ENCODE measurements around the gene SLC7A6.

SLC7A6 gene

GRCh38 chr16:68264128-68265077 is at the start of gene SLC7A6:
Gene SLC7A6, plus strand, starts transcription at chr16:68264526. Its CDS starts 10,201 bp downstream, at chr16:68274727.
- peak; percentile 77 to 80 for DNase-seq (ENCODE audit: extremely low read depth in 1 of 2, low read depth in 1 of 2)

- no peak for DNase-seq (ENCODE audit: extremely low read depth in 1 of 2, low read depth in 1 of 2)
Observed at GRCh38 chr16:68214726-68215125, 49.6 kb upstream of the SLC7A6 start.

- DNase-seq (ENCODE audit: extremely low read depth in 1 of 2, low read depth in 1 of 2), result no peak
Observed at GRCh38 chr16:68215302-68215701, 49.0 kb upstream of the SLC7A6 start.

- DNase-seq (ENCODE audit: extremely low read depth in 1 of 2, low read depth in 1 of 2), result no peak
Observed at GRCh38 chr16:68216240-68216639, 48.1 kb upstream of the SLC7A6 start.

GRCh38 chr16:68217506-68217905 is 46.8 kb upstream of the SLC7A6 start:
- no peak for DNase-seq (ENCODE audit: extremely low read depth in 1 of 2, low read depth in 1 of 2)

GRCh38 chr16:68219725-68220351 is 44.5 kb upstream of the SLC7A6 start:
- no peak for DNase-seq (ENCODE audit: extremely low read depth in 1 of 2, low read depth in 1 of 2)

- DNase-seq (ENCODE audit: extremely low read depth in 1 of 2, low read depth in 1 of 2), result no peak
Observed at GRCh38 chr16:68223072-68223471, 41.3 kb upstream of the SLC7A6 start.

- DNase-seq (ENCODE audit: extremely low read depth in 1 of 2, low read depth in 1 of 2), result no peak
Observed at GRCh38 chr16:68226116-68226515, 38.2 kb upstream of the SLC7A6 start.

- DNase-seq (ENCODE audit: extremely low read depth in 1 of 2, low read depth in 1 of 2), result peak in 1 of 2 donors; percentile 22
Observed at GRCh38 chr16:68227183-68227793, 37.0 kb upstream of the SLC7A6 start.

GRCh38 chr16:68227850-68228553 is 36.3 kb upstream of the SLC7A6 start:
- DNase-seq (ENCODE audit: extremely low read depth in 1 of 2, low read depth in 1 of 2), result no peak

GRCh38 chr16:68228652-68229051 is 35.7 kb upstream of the SLC7A6 start:
- no peak for DNase-seq (ENCODE audit: extremely low read depth in 1 of 2, low read depth in 1 of 2)

GRCh38 chr16:68229431-68230175 is 34.7 kb upstream of the SLC7A6 start:
- no peak for DNase-seq (ENCODE audit: extremely low read depth in 1 of 2, low read depth in 1 of 2)

- no peak for DNase-seq (ENCODE audit: extremely low read depth in 1 of 2, low read depth in 1 of 2)
Observed at GRCh38 chr16:68230176-68230571, 34.2 kb upstream of the SLC7A6 start.

- no peak for DNase-seq (ENCODE audit: extremely low read depth in 1 of 2, low read depth in 1 of 2)
Observed at GRCh38 chr16:68230956-68231355, 33.4 kb upstream of the SLC7A6 start.

- DNase-seq (ENCODE audit: extremely low read depth in 1 of 2, low read depth in 1 of 2), result no peak
Observed at GRCh38 chr16:68231384-68232136, 32.8 kb upstream of the SLC7A6 start.

GRCh38 chr16:68232335-68232734 is 32.0 kb upstream of the SLC7A6 start:
- DNase-seq (ENCODE audit: extremely low read depth in 1 of 2, low read depth in 1 of 2), result no peak

- DNase-seq (ENCODE audit: extremely low read depth in 1 of 2, low read depth in 1 of 2), result no peak
Observed at GRCh38 chr16:68233085-68233834, 31.1 kb upstream of the SLC7A6 start.

GRCh38 chr16:68233835-68234187 is 30.5 kb upstream of the SLC7A6 start:
- no peak for DNase-seq (ENCODE audit: extremely low read depth in 1 of 2, low read depth in 1 of 2)
